Left renal pelvis (tissue), 4 donors: ENCODE data around the gene ZBED1. TPM values are rescaled to one million over a fixed set of nuclear protein-coding genes. Genes with fewer than 3 reads are reported as not detected.
"Not testable (repeated sequence)": the region's sequence is repeated elsewhere in the genome, so short reads cannot be mapped to it uniquely, and the experiment has no call there.

Experiments used
- DNase-seq, 4 donors: peaks; one replicate each; pipeline ENCODE4 v3.0.0-alpha.2; 2013; ENCODE audit warnings: low read depth in 4 of 4, low spot score in 3 of 4
- polyA plus RNA-seq, 4 donors: library from polyadenylated mRNA; unstranded; fragments of 120-200 nt; gene quantifications; one replicate each; pipeline ENCODE4 v1.2.1, GENCODE V29; 2013; ENCODE audit not compliant: insufficient read length in 4 of 4

ZBED1 gene
- polyA plus RNA-seq, 4 donors = 32.9 to 49.8 (median 46.8) TPM

- DNase-seq = not testable (repeated sequence)
These were observed 39.7 kb downstream of the ZBED1 start for GRCh38 chrX:2460821-2461710.

GRCh38 chrX:2460048-2460447 is 40.7 kb downstream of the ZBED1 start:
- DNase-seq = not testable (repeated sequence)

GRCh38 chrX:2458309-2458708 is 42.5 kb downstream of the ZBED1 start:
- DNase-seq = no peak

- DNase-seq = no peak
These were observed 43.3 kb downstream of the ZBED1 start for GRCh38 chrX:2457289-2458133.

- DNase-seq = not testable (repeated sequence)
These were observed 44.7 kb downstream of the ZBED1 start for GRCh38 chrX:2456091-2456490.

GRCh38 chrX:2454620-2455019 is 46.2 kb downstream of the ZBED1 start:
- not testable (repeated sequence) for DNase-seq

GRCh38 chrX:2452799-2453198 is 48.0 kb downstream of the ZBED1 start:
- no peak for DNase-seq

- DNase-seq = no peak
These were observed 48.4 kb downstream of the ZBED1 start for GRCh38 chrX:2452317-2452784.

- DNase-seq = no peak
These were observed 49.1 kb downstream of the ZBED1 start for GRCh38 chrX:2451501-2452316.

- no peak for DNase-seq
These were observed 50.1 kb downstream of the ZBED1 start for GRCh38 chrX:2450681-2451080.

GRCh38 chrX:2449135-2449886 is 51.5 kb downstream of the ZBED1 start:
- no peak for DNase-seq

GRCh38 chrX:2447484-2447883 is 53.3 kb downstream of the ZBED1 start:
- DNase-seq = no peak

- DNase-seq = no peak
These were observed 54.0 kb downstream of the ZBED1 start for GRCh38 chrX:2446815-2447214.

GRCh38 chrX:2445662-2446623 is 54.8 kb downstream of the ZBED1 start:
- DNase-seq = no peak

GRCh38 chrX:2442694-2443093 is 58.1 kb downstream of the ZBED1 start:
- no peak for DNase-seq

- DNase-seq = no peak
These were observed 59.3 kb downstream of the ZBED1 start for GRCh38 chrX:2441466-2441865.

- DNase-seq = no peak
These were observed 61.2 kb downstream of the ZBED1 start for GRCh38 chrX:2439613-2440012.
